ENCODE data around the gene CALM1.

CALM1 gene

GRCh38 chr14:90358359-90358758, 38.5 kb upstream of the CALM1 start:
- no peak for DNase-seq (ENCODE audit: low spot score)
- TF ChIP-seq CTCF (IDR thresholded peaks at IDR 0.05; ENCODE audit: extremely low read depth, missing control alignments): no peak

- DNase-seq (ENCODE audit: low spot score): no peak
- TF ChIP-seq CTCF (IDR thresholded peaks at IDR 0.05; ENCODE audit: extremely low read depth, missing control alignments): no peak
Measured at GRCh38 chr14:90361865-90362557, 34.8 kb upstream of the CALM1 start.

- no peak for DNase-seq (ENCODE audit: low spot score)
- TF ChIP-seq CTCF (IDR thresholded peaks at IDR 0.05; ENCODE audit: extremely low read depth, missing control alignments): no peak
Measured at GRCh38 chr14:90362558-90362896, 34.3 kb upstream of the CALM1 start.

- no peak for TF ChIP-seq CTCF (IDR thresholded peaks at IDR 0.05; ENCODE audit: extremely low read depth, missing control alignments)
- DNase-seq (ENCODE audit: low spot score): no peak
Measured at GRCh38 chr14:90368946-90369721, 27.7 kb upstream of the CALM1 start.

GRCh38 chr14:90373887-90374286, 22.9 kb upstream of the CALM1 start:
- DNase-seq (ENCODE audit: low spot score): no peak
- no peak for TF ChIP-seq CTCF (IDR thresholded peaks at IDR 0.05; ENCODE audit: extremely low read depth, missing control alignments)

- no peak for TF ChIP-seq CTCF (IDR thresholded peaks at IDR 0.05; ENCODE audit: extremely low read depth, missing control alignments)
- no peak for DNase-seq (ENCODE audit: low spot score)
Measured at GRCh38 chr14:90374813-90375212, 22.0 kb upstream of the CALM1 start.

GRCh38 chr14:90375934-90376333, 20.9 kb upstream of the CALM1 start:
- TF ChIP-seq CTCF (IDR thresholded peaks at IDR 0.05; ENCODE audit: extremely low read depth, missing control alignments): no peak
- DNase-seq (ENCODE audit: low spot score): no peak
